SU-DHL-6 (cell line): ENCODE data around the gene DAW1.

Source experiments
- CTCF ChIP-seq: fragments of 200-600 bp; sonication (generic); IDR thresholded peaks from one replicate; pipeline ENCODE4 v1.5.1; 2017; ENCODE audit warnings: antibody characterized with exemption, mild to moderate bottlenecking, low read length, moderate library complexity; ENCODE audit not compliant: insufficient read depth, poor library complexity, severe bottlenecking
- EZH2phosphoT487 ChIP-seq: fragments of 200-600 bp; sonication (generic), shearing (Covaris generic); conservative IDR thresholded peaks from 2 replicates; pipeline ENCODE4 v1.6.1; 2018; ENCODE audit warnings: mild to moderate bottlenecking, antibody characterized with exemption, low read length, moderate library complexity, mixed read lengths

DNA sequence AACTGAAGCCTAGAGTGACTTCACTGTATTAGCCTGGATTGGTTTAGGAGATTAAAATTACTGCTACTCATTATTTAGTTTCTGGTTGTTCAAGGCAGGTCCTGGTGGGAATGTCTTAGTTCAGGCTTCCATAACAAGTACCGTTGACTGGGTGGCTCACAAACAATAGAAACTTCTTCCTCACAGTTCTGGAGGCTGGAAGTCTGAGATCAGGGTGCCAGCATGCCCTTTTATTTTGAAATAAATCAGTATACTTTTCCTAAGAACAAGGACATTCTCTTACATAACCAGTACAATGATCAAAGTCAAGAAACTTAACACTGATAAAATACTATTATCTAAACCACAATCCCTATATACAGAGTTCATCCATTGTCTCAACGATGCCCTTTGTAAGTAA, 4.0 kb upstream of the DAW1 start:
- no peak for TF ChIP-seq CTCF
- TF ChIP-seq EZH2phosphoT487, result no peak
